ENCODE measurements around the gene CD180. TPM values are rescaled to one million over a fixed set of nuclear protein-coding genes. Genes with fewer than 3 reads are reported as not detected.

CD180 gene
- total RNA-seq, 1 experiment from 2014 or later: not detected

DNA sequence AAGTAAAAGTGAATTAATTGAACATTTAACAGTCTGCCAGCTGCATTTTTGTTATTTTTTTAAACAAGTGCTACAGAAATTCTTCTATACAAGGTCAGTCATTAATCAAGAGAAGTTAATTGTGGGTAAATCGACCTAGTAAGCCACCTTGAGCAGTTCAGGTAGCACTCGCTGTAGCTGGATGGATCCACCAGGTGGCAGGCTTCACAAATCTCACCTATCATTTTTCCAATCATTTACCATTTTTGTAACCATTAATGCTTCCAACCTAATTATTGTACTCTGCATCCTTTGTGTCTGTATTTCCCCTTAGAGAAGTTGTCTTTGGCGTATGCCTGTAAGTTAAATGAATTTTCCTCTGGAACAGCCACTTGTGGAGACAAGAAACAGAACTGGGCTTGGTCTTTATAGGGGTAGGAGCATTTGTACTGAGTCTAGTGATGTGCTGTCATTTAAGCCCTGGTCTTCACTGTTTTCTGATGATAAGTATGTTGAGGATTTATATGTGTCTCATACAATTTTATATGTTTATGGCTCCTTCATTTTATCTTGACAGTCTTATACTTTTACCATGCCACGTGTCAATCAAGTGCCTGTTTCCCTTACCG, 39.5 kb downstream of the CD180 start:
- Histone ChIP-seq H3K9me3 (no peaks in the 10 kb centered on the region), H3K4me3 (ENCODE audit: low read depth, low read length) (no peak overlapping the region), H3K36me3 (ENCODE audit: control insufficient read depth, insufficient read depth, low read length) (no peaks in the 10 kb centered on the region; the same call in 1 of the 2 replicates), H3K27me3 (replicated peaks; ENCODE audit: control insufficient read depth, insufficient read depth, low read length) (no peaks in the 10 kb centered on the region), H3K4me1 (no peaks in the 10 kb centered on the region)
- POLR2A ChIA-PET: no interaction called here
- Mint-ChIP-seq H3K36me3 (ENCODE audit: insufficient read depth, unreplicated experiment) (peaks cover 34% of the 10 kb centered on the region), H3K27ac (ENCODE audit: unreplicated experiment) (no peak overlapping the region), H3K4me1 (ENCODE audit: low read depth, unreplicated experiment) (no peaks in the 10 kb centered on the region), H3K27me3 (ENCODE audit: insufficient read depth, unreplicated experiment) (no peaks in the 10 kb centered on the region), H3K4me3 (ENCODE audit: unreplicated experiment) (no peak overlapping the region), H3K9me3 (ENCODE audit: unreplicated experiment) (no peaks in the 10 kb centered on the region)
- BruUV-seq (replicated peaks): no TSS peak
- CTCF ChIA-PET: interaction anchor here (0.5 to 0.6 kb wide), 2 partner anchors 43 to 394 kb away, joined by 3 read pairs; no protein-coding TSS in a partner anchor
- intact Hi-C loops (cut with micrococcal nuclease; ENCODE audit: unreplicated experiment): loop anchor here (1.0 kb wide), 1 partner anchor 52 kb away; no protein-coding TSS in a partner anchor
- peak in 1 of 2 experiments; percentile 49 for DNase-seq
- TF ChIP-seq, protein P1, sequence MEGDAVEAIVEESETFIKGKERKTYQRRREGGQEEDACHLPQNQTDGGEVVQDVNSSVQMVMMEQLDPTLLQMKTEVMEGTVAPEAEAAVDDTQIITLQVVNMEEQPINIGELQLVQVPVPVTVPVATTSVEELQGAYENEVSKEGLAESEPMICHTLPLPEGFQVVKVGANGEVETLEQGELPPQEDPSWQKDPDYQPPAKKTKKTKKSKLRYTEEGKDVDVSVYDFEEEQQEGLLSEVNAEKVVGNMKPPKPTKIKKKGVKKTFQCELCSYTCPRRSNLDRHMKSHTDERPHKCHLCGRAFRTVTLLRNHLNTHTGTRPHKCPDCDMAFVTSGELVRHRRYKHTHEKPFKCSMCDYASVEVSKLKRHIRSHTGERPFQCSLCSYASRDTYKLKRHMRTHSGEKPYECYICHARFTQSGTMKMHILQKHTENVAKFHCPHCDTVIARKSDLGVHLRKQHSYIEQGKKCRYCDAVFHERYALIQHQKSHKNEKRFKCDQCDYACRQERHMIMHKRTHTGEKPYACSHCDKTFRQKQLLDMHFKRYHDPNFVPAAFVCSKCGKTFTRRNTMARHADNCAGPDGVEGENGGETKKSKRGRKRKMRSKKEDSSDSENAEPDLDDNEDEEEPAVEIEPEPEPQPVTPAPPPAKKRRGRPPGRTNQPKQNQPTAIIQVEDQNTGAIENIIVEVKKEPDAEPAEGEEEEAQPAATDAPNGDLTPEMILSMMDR (IDR thresholded peaks at IDR 0.05; ENCODE audit: insufficient read depth in 1 of 2, low read depth in 1 of 2, low read length in 1 of 2, severe bottlenecking in 1 of 2, unreplicated experiment in 1 of 2): peak; percentile 82 to 88

DNA sequence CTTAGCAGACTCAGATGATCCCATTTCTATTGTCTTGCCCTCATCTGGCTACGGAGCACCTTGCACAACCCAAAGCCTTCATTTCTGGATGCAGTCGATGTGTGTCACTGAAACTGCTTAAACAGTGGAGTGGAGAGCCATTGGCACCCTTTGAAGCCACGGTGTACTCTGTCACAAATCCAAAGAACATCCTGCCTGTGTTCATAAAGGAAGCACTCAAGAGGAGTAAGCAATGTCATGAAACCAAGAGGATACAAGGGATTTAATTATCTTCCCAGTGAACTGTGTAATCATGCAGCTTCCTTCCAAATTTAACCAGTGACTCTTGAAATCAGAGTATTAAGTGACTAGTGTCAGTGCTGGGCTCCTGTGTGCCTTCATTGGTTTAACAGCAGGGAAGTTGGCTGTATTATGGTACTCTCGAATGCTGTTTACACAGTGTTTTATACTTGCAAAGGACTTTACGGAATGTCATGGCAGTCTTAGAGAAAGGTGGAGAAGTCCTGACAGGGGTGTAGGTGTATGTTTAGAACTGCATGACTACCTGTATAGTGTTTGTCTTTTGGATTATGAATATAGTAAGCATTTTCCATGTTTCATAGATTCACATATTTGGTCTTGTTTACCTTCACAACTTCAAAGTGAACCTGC, 41.9 kb downstream of the CD180 start:
- H3K27me3 Mint-ChIP-seq (ENCODE audit: insufficient read depth, unreplicated experiment): no peaks in the 10 kb centered on the region
- Histone ChIP-seq H3K4me1 (no peaks in the 10 kb centered on the region), H3K9me3 (no peaks in the 10 kb centered on the region), H3K4me3 (ENCODE audit: low read depth, low read length) (no peak overlapping the region), H3K27me3 (replicated peaks; ENCODE audit: control insufficient read depth, insufficient read depth, low read length) (no peaks in the 10 kb centered on the region), H3K36me3 (ENCODE audit: control insufficient read depth, insufficient read depth, low read length) (peaks cover 1% of the 10 kb centered on the region)
- no peaks in the 10 kb centered on the region for H3K9me3 Mint-ChIP-seq (ENCODE audit: unreplicated experiment)
- CTCF ChIA-PET: no interaction called here
- POLR2A ChIA-PET: no interaction called here
- no peaks in the 10 kb centered on the region for H3K4me1 Mint-ChIP-seq (ENCODE audit: low read depth, unreplicated experiment)
- peaks cover 23% of the 10 kb centered on the region for H3K36me3 Mint-ChIP-seq (ENCODE audit: insufficient read depth, unreplicated experiment)
- intact Hi-C loops (cut with micrococcal nuclease; ENCODE audit: unreplicated experiment): loop anchor here (5.0 kb wide), 1 partner anchor 292 kb away; no protein-coding TSS in a partner anchor
- no TSS peak for BruUV-seq (replicated peaks)
- TF ChIP-seq, protein P1 (IDR thresholded peaks at IDR 0.05; ENCODE audit: insufficient read depth in 1 of 2, low read depth in 1 of 2, low read length in 1 of 2, severe bottlenecking in 1 of 2, unreplicated experiment in 1 of 2): no peak
- no peak overlapping the region for H3K4me3 Mint-ChIP-seq (ENCODE audit: unreplicated experiment)
- no peak overlapping the region for H3K27ac Mint-ChIP-seq (ENCODE audit: unreplicated experiment)
- no peak for DNase-seq

DNA sequence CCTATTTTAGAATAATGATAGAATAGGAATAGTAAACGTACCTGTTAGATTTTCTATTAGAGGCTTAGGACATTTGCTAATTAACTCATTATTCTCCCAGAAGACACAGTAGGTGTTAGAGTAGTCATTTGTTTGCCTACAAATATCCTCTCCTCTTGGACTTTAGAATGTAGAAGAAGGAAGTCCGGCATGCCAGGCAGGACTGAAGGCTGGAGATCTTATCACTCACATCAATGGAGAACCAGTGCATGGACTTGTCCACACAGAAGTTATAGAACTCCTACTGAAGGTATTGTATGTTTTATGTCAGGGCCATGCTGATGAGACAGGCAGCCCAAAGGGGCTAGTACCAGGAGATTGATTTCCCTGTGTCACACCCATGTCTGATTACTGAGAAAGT, 43.3 kb downstream of the CD180 start:
- no peak for DNase-seq
- BruUV-seq (replicated peaks): no TSS peak
- Histone ChIP-seq H3K36me3 (ENCODE audit: control insufficient read depth, insufficient read depth, low read length) (peaks cover 1% of the 10 kb centered on the region), H3K4me3 (ENCODE audit: low read depth, low read length) (no peak overlapping the region), H3K4me1 (no peaks in the 10 kb centered on the region), H3K27me3 (replicated peaks; ENCODE audit: control insufficient read depth, insufficient read depth, low read length) (no peaks in the 10 kb centered on the region), H3K9me3 (no peaks in the 10 kb centered on the region)
- CTCF ChIA-PET: no interaction called here
- peaks cover 23% of the 10 kb centered on the region for H3K36me3 Mint-ChIP-seq (ENCODE audit: insufficient read depth, unreplicated experiment)
- H3K4me1 Mint-ChIP-seq (ENCODE audit: low read depth, unreplicated experiment): no peaks in the 10 kb centered on the region
- no peaks in the 10 kb centered on the region for H3K27me3 Mint-ChIP-seq (ENCODE audit: insufficient read depth, unreplicated experiment)
- H3K27ac Mint-ChIP-seq (ENCODE audit: unreplicated experiment): no peak overlapping the region
- POLR2A ChIA-PET: no interaction called here
- H3K9me3 Mint-ChIP-seq (ENCODE audit: unreplicated experiment): no peaks in the 10 kb centered on the region
- intact Hi-C loops (cut with micrococcal nuclease; ENCODE audit: unreplicated experiment): loop anchor here (5.0 kb wide), 1 partner anchor 291 kb away; no protein-coding TSS in a partner anchor
- TF ChIP-seq, protein P1 (IDR thresholded peaks at IDR 0.05; ENCODE audit: insufficient read depth in 1 of 2, low read depth in 1 of 2, low read length in 1 of 2, severe bottlenecking in 1 of 2, unreplicated experiment in 1 of 2): no peak
- H3K4me3 Mint-ChIP-seq (ENCODE audit: unreplicated experiment): no peak overlapping the region

Data from Caco-2 (cell line).